Fibroblast of pulmonary artery (primary cell): ENCODE results near the gene ABCB9.

Source experiments
- DNase-seq: peaks from one replicate; pipeline ENCODE4 v3.0.0-alpha.2; 2010; ENCODE audit warnings: low read depth
- H3K4me3 ChIP-seq: replicated peaks from 2 replicates; pipeline ENCODE4 v1.5.1; 2011; ENCODE audit warnings: low read depth, mild to moderate bottlenecking, control low read depth, low read length, moderate library complexity
- CTCF ChIP-seq: IDR thresholded peaks from 2 replicates; pipeline ENCODE4 v1.5.1; 2011; ENCODE audit warnings: mild to moderate bottlenecking, control low read depth, low read length, inconsistent platforms; ENCODE audit errors: missing control alignments

Gene ABCB9

DNA sequence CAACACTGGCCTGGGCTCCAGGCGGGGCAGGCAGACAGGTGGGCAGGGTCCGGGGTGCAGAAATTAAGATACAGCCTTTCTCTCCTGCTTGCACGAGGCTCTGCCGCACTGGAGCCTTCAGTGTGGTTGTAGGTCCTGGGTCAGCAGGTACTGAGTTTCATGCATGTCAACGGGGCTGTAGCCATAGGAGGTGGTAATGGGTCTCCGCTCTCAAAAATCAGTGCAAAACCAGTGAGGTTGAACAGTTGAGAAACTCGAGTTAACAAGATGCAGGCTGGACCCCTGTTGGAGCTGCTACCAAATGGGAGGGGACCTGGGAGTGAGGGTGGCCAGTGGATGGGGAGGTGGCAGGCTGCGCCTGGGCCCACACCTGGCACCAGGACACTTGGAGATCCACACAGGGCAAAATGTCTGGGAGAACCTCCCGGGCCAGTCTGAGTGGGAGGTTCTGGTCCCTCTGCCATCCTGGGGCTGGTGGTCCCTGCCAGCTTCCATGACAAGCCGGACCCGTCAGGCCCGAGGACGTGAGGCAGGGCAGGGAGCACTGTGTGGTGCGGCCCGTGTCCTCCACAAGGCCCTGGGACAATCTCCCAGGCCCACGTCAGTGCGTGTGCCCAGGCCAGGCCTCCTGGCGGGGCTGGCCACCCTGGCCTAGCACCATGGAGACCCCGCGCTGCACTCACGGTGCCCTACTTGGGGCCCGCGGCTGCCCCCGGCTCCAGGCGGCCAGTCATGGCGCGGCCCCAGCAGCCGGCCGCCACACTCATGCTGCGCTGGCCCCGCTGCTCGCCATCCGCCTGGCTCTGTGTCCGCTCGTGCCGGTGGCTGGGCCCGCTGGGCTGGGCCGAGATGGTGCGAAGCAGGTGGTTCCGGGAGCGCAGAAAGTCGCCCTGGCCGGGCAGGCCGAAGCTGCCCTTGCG is 19.3 kb upstream of the ABCB9 start:
- H3K4me3 ChIP-seq: no peak overlapping the region
- DNase-seq: no peak
- TF ChIP-seq CTCF: no peak

DNA sequence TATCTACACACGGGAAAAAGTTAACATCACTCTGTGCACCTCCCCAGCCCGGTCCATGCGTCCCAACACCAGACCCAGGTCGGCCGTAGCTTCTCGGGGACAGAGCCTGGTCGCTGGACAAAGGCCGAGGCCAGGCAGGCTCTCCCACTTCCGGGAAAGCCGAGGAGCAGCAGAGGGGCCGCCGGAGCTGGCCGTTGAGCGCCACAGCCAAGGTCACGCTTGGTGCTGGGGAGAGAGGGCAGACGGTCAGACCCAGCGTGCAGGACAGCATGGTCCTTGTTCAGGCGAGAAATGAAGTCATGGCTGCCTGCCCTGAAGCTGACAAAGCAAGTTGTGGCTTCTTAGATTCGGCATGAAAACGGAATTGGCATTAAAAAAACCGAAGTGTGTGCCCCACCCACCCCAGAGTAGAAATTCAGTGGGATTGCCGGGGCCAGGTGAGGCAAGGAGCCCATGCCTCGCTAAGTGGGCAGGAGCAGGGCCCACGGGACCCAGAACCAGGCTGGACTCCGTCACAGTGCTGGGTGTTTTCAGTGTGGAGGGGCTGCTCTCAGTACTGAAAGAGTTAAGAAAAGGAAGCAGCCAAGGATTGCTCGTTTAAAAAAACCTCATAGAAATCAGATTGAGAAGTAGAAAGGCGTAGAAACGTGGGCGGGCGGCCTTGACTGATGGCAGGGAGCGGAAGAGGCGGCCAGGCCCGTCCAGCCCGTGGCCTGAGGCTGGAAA is 18.5 kb upstream of the ABCB9 start:
- TF ChIP-seq CTCF: no peak
- H3K4me3 ChIP-seq: no peak overlapping the region
- no peak for DNase-seq

DNA sequence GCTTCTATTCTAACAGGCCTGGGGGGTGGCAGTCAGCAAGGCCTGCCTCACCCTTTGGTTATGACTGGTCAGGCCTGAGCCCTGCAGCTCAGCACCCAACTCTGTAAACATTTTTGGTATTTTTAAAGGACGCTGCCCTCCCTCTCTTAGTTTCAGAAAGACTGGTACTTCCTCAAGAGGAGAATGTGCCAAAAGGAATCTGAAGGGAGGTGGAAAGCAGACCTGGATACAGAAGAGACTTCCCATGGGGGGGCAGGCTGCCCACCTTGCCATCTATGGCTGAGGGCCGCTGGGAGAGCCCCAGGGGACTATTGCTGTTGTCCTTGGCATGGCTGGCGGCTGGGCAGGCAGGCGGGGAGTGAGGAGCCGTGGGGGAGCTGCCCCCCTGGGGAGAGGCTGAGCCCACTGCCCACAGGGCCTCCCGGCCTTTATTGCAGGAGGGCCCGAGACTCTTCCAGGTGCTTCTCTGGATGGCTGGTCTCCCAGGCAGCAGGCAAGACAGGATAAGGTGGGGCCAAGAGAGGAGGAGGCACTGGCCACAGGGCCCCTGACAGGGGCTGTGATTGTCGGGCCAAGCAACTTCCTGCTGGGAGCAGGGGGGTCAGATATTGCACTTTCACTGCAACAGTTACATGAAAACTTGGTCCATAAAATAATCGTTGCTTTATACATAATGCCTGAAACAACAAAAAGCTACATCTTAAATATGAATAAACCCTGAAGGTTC is 17.7 kb upstream of the ABCB9 start:
- no peak for DNase-seq
- no peak for TF ChIP-seq CTCF
- no peak overlapping the region for H3K4me3 ChIP-seq

DNA sequence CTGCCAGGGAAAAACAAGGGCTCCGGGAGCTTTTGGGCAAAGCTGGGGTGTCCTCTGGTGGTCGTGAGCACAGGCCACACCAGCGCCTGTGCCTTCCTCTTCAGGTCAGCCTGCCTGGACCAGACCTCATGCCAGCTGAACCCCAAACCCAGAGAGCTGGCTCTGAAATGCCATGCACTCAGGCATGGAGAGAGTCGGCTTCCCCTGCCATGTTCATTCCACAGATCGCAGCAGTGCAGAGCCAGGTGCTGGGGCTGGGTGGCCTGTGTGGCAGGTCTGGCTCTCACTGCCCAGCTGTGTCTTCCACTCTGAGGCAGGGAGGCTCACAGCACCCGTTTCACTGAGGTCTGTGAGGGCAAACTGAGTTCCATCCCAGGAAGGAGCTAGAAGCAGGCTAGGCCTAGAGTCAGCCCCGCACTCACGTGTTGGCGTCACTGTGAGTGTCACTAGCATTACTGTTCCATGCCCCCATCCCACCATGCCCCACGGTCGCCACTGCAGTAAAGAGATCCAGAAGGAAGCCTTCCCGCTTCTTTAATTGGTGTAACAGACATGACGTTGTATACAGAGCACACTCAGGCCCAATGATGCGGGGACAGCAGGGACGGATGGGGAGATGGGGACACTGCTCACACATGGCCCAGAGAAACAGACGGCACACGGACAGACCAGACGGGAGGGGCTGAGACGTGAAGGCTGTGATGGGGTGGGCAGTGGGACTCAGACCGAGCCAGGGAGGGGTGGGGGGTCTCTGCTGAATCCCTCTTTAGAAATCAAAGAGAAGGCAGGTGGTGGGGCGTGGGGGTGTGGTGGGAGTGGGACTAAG is 16.9 kb upstream of the ABCB9 start:
- DNase-seq: no peak
- no peak overlapping the region for H3K4me3 ChIP-seq
- TF ChIP-seq CTCF: no peak

GRCh38 chr12:122982477-122982815 is 16.2 kb upstream of the ABCB9 start:
- DNase-seq: no peak
- H3K4me3 ChIP-seq: peak overlapping the region; percentile 83
- TF ChIP-seq CTCF: no peak
